ENCODE measurements around the gene OSER1. TPM values are rescaled to one million over a fixed set of nuclear protein-coding genes. Genes with fewer than 3 reads are reported as not detected.

OSER1 gene
- polyA plus RNA-seq, 3 donors, result 42.3 to 89.1 (median 45.1) TPM

DNA sequence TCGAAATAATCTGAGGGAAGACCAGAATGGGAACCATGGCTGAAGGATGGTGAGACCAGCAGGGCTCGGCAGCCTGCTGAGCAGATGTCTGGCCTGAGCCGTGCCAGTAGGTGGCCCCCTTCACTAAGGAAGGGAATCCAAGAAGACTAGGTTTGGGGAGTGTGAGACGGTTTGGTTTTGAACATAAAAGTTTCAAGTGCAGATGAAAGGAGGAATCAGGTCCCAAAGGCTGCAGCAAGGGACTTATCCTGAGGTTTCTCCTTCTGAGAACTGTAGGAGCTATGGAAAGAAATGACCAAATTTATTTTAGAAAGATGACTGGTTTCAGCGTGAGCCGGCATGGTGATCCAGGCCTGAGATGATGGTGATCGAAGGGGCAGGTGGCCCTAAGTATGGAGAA is 4.6 kb upstream of the OSER1 start:
- H3K9ac ChIP-seq (ENCODE audit: insufficient read depth, low read length, poor library complexity, severe bottlenecking), result no peak overlapping the region
- peaks cover 37% of the 10 kb centered on the region for H3K4me1 Mint-ChIP-seq
- 56% methylated on average over 7 of the region's 7 CpGs for WGBS (ENCODE audit: insufficient coverage)
- peak overlapping the region; percentile 11 for H2AFZ ChIP-seq (ENCODE audit: insufficient read depth, low read depth, low read length, poor library complexity, severe bottlenecking)
- TF ChIP-seq, protein P1, sequence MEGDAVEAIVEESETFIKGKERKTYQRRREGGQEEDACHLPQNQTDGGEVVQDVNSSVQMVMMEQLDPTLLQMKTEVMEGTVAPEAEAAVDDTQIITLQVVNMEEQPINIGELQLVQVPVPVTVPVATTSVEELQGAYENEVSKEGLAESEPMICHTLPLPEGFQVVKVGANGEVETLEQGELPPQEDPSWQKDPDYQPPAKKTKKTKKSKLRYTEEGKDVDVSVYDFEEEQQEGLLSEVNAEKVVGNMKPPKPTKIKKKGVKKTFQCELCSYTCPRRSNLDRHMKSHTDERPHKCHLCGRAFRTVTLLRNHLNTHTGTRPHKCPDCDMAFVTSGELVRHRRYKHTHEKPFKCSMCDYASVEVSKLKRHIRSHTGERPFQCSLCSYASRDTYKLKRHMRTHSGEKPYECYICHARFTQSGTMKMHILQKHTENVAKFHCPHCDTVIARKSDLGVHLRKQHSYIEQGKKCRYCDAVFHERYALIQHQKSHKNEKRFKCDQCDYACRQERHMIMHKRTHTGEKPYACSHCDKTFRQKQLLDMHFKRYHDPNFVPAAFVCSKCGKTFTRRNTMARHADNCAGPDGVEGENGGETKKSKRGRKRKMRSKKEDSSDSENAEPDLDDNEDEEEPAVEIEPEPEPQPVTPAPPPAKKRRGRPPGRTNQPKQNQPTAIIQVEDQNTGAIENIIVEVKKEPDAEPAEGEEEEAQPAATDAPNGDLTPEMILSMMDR (IDR thresholded peaks at IDR 0.05), result peak; percentile 77
- peak overlapping the region in 3 of 7 donors; percentile 16 to 52 (median 37) for H3K27ac Mint-ChIP-seq
- H3K36me3 Mint-ChIP-seq, result peaks cover 0 to 5% of the 10 kb centered on the region in 2 donors
- H3K79me2 ChIP-seq (ENCODE audit: insufficient read depth, low read length), result peaks cover 5% of the 10 kb centered on the region
- no peaks in the 10 kb centered on the region for H3K27me3 ChIP-seq (ENCODE audit: control insufficient read depth in 2 of 2, insufficient read depth in 2 of 2, low read length in 2 of 2)
- H3K36me3 ChIP-seq (replicated peaks in 1 of 2; ENCODE audit: control insufficient read depth in 1 of 2, insufficient read depth in 2 of 2, low read length in 2 of 2), result no peaks in the 10 kb centered on the region
- no peak overlapping the region for H3K4me3 ChIP-seq (replicated peaks in 1 of 3; ENCODE audit: low read depth in 2 of 3, low read length in 3 of 3)
- H3K27me3 Mint-ChIP-seq (ENCODE audit: low read depth in 3 of 3), result peaks cover 5 to 9% (median 5%) of the 10 kb centered on the region in 3 donors
- no peak overlapping the region for H3K27ac ChIP-seq (ENCODE audit: low read depth in 1 of 2, low read length in 2 of 2)
- peaks cover 14 to 21% of the 10 kb centered on the region in 2 donors for H3K4me1 ChIP-seq (ENCODE audit: control insufficient read depth in 1 of 2, insufficient read depth in 2 of 2, low read length in 2 of 2)
- H3K4me3 Mint-ChIP-seq, result no peak overlapping the region
- no peaks in the 10 kb centered on the region for H3K9me3 ChIP-seq (replicated peaks in 1 of 2; ENCODE audit: control insufficient read depth in 1 of 2, insufficient read depth in 1 of 2, low read length in 2 of 2)
- H4K20me1 ChIP-seq (ENCODE audit: insufficient read depth, low read length), result peaks cover under 1% of the 10 kb centered on the region
- intact Hi-C loops (cut with micrococcal nuclease), result loop anchor here (10.0 kb wide), 2 partner anchors 520 to 650 kb away; no protein-coding TSS in a partner anchor
- no peak overlapping the region for H3K4me2 ChIP-seq (replicated peaks; ENCODE audit: extremely low read depth, low read length, poor library complexity, severe bottlenecking)
- H3K9me3 Mint-ChIP-seq, result no peaks in the 10 kb centered on the region
- peak; percentile 40 to 59 (median 52) for DNase-seq

DNA sequence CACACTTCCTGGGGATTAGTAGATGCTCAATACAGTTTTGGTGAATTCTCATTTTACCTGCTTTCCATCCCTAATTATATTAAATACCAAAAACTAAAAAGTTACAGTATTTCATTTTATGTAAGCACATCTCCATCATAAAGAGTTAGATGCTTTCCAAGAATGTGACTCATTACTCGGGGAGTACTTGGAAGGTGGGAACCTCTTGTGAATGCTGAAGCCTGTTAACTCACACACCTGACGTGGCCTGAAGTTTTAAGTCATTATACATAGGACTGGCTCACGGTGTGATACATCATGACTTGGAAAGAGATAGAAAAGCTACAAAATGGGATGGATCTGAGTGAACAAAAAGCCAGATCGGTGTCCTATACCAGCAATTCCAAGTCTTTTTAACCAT is 2.2 kb upstream of the OSER1 start:
- Histone ChIP-seq H3K9me3 (replicated peaks in 1 of 2; ENCODE audit: control insufficient read depth in 1 of 2, insufficient read depth in 1 of 2, low read length in 2 of 2) (no peaks in the 10 kb centered on the region), H3K9ac (ENCODE audit: insufficient read depth, low read length, poor library complexity, severe bottlenecking) (no peak overlapping the region), H4K20me1 (ENCODE audit: insufficient read depth, low read length) (peaks cover 24% of the 10 kb centered on the region), H3K4me1 (ENCODE audit: control insufficient read depth in 1 of 2, insufficient read depth in 2 of 2, low read length in 2 of 2) (peaks cover 34 to 41% of the 10 kb centered on the region in 2 donors), H3K36me3 (replicated peaks in 1 of 2; ENCODE audit: control insufficient read depth in 1 of 2, insufficient read depth in 2 of 2, low read length in 2 of 2) (no peaks in the 10 kb centered on the region), H3K27me3 (ENCODE audit: control insufficient read depth in 2 of 2, insufficient read depth in 2 of 2, low read length in 2 of 2) (no peaks in the 10 kb centered on the region), H3K4me3 (replicated peaks in 1 of 3; ENCODE audit: low read depth in 2 of 3, low read length in 3 of 3) (no peak overlapping the region), H3K27ac (ENCODE audit: low read depth in 1 of 2, low read length in 2 of 2) (no peak overlapping the region), H3K79me2 (ENCODE audit: insufficient read depth, low read length) (peaks cover 28% of the 10 kb centered on the region), H2AFZ (ENCODE audit: insufficient read depth, low read depth, low read length, poor library complexity, severe bottlenecking) (no peak overlapping the region), H3K4me2 (replicated peaks; ENCODE audit: extremely low read depth, low read length, poor library complexity, severe bottlenecking) (no peak overlapping the region)
- intact Hi-C loops (cut with micrococcal nuclease), result loop anchor here (5.0 to 10.0 kb wide), 4 partner anchors 522 to 755 kb away; partner anchors contain the start of genes SRSF6 (in 2 of the 2) and IFT52 (in 1 of the 2)
- Mint-ChIP-seq H3K9me3 (peaks cover 0 to 2% (median 0%) of the 10 kb centered on the region in 7 donors), H3K4me3 (no peak overlapping the region), H3K27ac (no peak overlapping the region), H3K27me3 (ENCODE audit: low read depth in 3 of 3) (peaks cover under 1 to 4% (median 2%) of the 10 kb centered on the region in 3 donors), H3K4me1 (peaks cover 51% of the 10 kb centered on the region), H3K36me3 (peaks cover 0 to 2% of the 10 kb centered on the region in 2 donors)
- TF ChIP-seq, protein P1 (IDR thresholded peaks at IDR 0.05), result no peak
- WGBS (ENCODE audit: insufficient coverage), result no CpG with 5 or more reads among the region's 4 CpGs
- DNase-seq, result no peak
